Dedifferentiated amniotic fluid mesenchymal stem cell (primary cell): ENCODE data around the gene PRSS57.
"Not testable (repeated sequence)": the region's sequence is repeated elsewhere in the genome, so short reads cannot be mapped to it uniquely, and the experiment has no call there.

Experiments used
- DNase-seq: peaks from one replicate; pipeline ENCODE4 v3.0.0-alpha.2; 2016; ENCODE audit errors: extremely low spot score

Gene PRSS57

DNA sequence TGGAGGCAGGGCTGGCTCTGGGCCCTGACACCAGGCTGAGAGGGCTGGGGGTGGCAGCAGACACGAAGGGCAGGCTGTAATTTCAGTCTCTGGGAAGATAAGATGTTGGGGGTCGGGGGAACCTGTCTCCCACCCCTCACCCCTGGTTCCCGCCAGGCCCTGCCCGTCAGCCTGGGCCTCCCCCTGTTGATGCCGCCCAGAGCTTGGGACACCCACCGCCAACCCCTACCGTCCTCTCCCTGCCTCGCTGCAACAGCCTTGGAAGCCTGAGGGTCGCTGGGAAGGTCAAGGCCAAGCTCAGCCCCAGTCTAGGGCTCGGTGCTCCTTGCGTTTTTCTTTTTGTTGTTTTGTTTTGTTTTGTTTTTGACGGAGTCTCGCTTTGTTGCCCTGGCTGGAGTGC, 28.0 kb upstream of the PRSS57 start:
- DNase-seq: no peak

DNA sequence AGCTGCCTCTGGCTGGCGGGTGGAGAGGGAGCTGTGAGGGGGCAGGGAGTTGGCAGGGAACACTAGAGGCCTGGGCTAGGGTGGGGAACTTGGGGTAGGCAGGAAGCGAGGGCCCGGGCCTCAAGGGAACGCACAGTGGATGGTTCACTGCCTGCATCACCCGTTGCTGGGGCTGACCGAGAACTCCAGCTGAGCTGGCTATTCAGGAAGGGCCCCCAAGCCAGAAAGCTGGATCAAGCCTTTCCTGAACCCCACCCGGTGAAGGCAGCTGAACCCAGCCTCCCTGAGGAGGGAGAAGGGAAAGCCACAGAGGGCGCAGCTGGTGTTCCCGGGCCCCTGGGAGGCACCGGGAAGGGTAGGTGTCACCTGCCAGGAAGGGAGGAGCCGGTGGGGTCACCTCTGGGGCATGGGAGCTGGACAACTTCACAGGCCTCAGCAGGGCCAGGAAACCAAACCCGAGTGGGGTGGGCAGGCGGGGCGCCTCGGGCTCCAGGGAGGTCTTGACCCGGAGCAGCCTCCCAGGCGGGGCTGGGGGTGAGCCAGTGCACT, 27.4 kb upstream of the PRSS57 start:
- no peak for DNase-seq

DNA sequence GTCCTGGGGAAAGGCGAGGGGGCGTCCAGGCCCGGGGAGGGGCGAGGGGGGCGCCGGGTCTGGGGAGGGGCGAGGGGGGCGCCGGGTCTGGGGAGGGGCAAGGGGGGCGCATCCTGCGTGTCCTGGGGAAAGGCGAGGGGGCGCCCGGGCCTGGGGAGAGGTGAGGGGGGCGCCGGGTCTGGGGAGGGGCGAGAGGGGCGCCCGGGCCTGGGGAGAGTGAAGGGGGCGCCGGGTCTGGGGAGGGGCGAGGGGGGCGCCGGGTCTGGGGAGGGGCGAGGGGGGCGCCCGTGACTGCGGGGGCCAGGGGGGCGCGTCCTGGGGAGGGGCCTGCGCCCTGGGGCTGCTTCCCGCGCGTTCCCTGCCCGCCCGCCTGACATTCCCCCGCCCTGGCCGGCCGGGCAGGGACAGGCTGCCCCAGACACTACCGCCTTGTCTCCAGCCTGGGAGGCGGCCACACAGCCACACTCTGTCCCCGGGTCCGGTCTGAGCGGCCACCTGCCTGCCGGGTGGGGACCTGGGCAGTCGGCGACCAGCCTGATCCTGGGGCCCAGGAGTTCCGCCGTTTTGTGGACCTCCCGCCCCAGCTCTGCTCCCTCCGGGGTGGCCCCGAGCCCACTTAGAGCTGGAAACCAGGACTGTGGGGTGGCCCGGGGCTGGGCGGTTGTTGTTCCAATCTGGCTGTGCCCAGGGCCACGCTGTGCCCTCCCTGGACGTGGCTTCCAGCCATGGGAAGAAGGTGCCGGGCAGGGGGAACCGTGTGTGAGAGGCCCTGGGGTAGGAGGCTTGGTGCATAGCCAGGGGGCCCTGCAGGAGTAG, 25.3 kb upstream of the PRSS57 start:
- no peak for DNase-seq

DNA sequence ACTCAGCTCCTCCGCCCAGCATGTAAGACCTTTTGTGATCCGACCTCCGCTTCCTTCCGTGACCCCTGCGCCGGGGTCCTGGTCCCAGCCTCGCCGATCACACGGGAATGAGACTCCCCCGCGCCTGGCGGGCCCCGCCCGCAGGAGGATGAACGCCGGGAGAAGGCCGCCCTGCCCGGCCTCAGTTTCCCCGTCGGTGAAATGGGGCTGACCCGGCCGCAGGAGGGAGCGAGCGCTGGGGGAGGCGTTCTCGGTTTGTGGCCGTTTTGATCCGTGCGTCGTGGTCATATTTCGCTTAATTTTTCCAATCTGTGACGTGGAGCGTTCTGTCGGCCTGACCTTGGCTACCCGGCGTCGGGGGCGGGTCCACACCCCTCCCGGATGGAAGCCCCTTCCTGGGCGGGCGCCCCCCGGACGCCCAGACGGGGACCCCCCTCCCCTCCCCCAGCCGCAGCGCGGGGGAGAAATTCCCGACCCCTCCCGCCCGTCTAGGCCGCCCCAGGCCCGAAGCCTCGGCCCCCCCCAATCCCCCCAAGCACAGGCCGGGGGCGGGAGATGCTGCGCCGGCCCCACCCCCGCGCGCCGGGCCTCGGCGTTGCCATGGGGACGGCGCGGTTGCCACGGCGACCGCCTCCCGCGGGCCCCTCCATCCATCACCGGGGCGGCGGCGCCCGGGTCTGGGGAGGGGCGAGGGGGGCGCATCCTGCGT, 24.5 kb upstream of the PRSS57 start:
- DNase-seq: no peak

DNA sequence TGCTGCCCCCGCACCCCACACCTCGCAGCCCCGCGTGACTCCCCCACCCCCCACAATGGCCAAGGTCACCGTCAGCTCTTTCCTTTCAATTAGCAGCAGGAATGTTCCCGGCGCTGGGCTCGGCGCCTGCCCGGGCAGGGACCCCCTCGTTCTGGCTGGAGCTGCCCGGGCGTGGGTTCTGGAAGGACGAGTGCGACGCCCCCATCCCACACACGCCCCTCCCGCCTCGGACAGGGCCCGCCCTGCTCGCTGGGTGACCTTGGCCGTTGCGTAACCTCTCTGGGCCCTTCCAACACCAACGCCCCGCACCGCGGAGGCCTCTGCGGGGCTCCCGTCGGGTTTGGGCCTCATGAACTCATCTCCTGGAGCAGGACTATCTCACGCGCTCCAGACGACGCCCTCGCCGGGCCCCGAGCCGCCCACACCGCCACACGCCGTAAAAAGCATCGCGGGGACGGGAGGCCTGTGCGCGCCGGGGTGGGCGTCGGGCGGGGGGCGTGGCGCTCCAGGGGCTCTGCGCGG, 23.8 kb upstream of the PRSS57 start:
- peak; percentile 22 for DNase-seq

DNA sequence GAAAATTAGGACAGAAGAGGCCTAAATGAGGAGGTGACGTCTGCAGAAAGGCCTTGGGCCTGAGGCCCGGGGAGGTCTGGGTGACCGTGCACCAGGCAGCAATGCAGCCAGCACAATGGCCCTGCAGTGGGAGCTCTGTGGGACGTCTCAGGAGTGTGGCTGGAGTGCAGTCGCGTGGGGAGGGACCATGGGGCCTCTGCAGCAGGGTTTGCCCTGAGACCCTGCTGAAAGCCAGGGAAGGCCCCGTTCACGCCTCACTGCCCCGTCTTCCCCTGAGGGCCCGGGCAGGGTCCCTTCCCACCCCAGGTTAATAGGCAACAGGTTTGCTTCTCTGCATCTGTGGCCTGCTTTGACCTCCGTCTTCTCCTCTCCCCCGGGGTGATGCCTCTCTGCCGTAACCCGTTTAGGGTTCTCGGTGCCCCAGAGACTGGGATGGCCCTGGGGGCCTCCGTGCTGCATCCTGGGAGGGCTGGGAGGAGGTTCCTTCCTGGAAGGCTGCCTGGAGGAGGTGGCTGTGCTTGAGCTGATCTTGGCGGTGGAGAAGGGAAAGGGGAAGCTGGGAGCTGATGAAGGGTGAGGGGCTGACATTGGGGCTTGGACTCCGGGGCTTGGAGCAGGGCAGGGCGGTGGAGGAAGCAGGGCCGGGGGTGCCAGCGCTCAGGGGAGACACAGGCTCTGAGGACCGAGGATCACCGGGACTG, 23.1 kb upstream of the PRSS57 start:
- no peak for DNase-seq

DNA sequence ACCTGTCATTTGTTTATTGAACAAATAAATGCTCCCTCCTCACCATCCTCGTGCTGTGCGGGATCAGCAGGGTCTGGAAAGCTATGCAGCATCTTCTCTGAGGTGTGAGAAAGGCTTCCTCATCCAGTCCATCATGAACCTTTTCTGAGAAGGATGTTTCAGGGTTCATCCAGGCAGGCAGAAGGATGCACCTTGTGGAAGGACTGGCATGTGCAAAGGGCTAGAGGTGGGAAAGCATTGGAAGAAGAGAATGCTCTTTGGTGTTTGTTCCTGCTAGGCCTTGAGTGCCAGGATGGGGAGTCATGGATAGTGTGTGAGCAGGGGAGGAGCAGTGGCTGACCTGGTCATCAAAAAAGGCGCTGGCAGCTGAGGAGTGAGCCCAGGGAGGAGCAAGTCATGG, 20.1 kb upstream of the PRSS57 start:
- DNase-seq: no peak

DNA sequence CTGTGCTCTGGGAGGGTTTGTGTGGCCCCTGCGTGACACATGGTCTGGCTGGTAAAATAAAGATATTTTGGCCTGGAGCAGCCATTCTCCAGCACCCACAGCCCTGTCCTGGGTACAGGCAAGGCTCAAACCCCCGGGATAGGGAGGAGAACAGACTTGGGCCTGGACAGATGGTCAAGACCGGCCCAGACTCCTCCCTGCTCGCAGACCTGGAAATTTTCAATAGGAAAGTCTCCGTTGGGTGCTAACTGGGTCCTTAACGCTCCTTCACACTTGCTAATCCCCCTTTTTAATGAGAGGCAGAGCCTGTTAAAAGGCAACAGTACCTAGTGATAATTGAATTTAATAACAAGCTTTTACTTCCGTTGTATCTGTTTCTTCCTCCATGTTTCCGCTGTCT, 16.0 kb upstream of the PRSS57 start:
- DNase-seq: no peak

DNA sequence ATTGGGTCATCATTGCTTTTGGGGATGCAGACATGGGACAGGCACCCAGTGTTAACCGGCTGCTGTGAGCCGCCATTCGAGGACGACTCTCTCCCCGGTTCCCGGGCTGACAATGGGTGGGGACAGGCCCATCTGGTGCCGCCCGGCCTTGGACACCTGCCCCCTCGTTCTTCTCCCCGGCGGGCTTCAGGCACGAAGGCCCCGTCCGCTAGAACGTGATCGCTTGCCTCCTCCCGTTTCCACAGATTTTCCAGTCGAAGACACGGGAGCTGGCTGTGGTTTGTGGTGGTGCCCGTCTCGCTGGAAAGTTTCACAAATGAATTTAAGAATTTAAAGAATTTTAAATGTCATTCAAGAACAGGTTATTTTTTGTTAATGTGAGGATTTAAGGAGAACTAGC, 15.5 kb upstream of the PRSS57 start:
- no peak for DNase-seq

DNA sequence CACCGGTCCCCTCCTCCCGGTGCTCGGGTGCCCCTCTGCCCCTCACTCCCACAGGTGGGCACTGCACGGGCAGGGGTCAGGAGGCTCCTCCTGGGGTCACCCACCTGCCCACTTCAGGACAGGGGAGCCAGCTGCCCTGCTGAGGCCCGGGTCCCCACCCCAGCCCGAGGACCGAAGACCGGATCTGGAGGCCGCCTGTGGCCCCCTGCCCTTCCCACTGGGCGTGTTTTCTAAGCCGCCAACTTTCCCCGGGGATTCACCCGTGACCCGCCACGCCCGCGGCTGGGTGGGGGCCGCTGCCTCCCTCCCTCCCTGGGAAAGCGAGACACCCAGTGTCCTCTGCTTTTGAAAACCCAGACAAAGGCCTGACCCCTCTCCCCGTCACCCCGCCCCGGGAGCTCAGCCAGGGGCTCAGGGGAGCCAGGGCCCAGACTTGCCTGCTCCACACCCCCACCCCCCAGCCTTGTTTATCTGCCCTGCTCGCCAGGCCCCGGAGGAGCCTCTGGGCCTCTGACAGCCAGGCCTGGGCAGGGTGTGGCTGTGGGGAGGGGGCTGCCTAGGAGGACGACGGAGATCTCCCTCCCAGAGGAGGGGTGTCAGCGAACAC, 14.8 kb upstream of the PRSS57 start:
- DNase-seq: no peak

DNA sequence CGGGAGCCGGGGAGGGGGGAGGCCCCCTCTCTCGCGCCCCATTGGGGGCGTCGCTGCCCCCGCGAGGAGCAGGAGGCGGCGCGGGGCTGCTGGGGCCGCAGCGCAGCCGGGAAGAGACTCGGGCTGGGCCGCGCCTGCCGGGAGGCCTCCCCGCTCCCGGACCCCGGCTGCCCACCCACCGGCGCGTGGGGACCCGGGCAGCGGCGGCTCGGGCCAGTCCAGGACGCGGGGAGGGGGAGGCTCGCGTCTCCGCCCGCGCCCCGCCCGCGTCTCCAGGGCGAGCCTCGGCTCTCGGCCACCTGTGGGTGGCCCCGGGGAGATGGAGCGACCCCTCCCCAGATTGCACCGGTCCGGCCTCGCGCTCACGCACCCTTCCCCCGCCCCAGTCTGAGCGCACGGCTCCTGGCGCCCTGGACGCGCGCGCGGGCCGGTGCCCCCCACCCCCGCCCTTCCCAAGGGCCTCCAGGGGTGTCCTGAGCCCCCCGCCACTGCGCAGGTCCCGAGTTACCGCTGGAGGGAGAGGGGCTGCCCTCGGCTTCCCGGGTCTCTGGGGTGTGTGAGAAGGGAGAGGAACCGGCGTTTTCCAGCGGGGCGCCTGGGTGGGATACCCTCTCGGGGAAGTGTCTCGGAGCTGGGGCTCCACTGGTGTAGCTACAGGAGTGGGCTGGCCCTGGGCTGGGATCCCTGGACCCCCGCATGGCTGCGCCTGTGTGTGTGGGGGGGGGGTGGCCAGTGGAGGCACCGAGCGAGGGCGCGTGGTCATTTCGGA, 14.1 kb upstream of the PRSS57 start:
- no peak for DNase-seq

DNA sequence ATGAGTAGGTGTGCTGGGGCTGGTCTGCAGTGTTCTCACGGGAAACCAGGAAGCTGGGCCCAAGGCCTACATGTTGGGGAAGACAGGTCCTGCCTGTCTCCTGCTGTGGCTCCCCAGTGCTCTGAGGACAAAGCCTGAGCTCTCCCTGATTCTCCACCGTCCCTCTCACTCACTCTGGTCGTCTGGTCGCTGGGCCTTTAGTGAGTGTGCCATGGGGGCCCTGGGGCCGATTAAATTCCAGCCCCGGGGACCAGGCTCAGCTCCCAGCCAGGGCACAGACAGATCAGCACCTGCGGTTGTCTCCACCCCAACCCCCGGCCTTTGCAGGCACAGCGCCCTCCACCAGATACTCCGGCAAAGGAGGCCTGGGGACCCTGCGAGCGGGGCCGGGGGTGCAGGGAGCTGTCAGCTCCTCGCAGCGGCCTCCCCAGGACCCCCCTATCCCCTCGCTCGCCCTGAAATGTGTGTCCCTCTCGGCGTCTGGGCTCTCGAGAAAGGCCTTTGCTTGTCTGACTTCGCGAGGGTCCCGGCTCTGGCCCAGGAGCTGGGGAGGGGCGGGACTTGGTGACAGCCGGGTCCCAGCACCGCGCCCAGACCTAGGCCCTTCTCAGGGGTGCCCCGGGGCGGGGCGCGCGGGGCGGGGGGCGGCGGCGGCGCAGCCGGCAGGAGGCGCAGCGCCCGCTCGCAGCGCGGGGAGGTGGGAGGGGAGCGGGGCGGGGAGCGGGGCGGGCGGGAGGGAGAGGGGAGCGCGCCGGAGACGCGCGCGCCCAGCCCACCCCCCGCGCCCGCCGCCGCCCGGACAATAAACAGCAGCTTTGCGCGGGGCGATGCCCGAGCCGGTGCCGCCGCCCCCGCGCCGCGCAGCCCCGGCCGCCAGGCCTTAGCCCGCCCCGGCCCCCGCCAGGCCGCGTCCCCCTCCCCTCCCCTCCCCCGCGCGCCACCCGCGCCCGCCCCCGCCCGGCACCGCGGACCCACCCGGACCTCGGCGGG, 13.2 kb upstream of the PRSS57 start, which contains the start of gene PALM:
Gene PALM, plus strand, starts transcription at position 782 of the 990 bp plus-strand sequence. CDS start 212 bp downstream, outside the sequence.
- DNase-seq: no peak

DNA sequence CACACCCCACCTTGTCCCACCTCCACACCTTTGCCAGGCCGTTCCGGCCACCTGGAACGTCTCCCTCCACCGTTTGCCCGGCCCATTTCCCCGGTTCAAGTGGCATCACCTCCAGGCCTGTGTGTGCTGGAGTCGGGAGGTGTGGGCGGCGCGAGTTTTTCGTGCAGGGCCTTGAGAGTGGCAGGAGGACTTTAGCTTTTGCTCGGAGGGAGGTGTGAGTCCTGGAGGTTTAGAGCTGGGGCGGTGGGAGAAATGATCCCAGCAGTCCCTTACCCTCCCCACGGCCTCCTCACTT, 9.1 kb upstream of the PRSS57 start:
- no peak for DNase-seq

DNA sequence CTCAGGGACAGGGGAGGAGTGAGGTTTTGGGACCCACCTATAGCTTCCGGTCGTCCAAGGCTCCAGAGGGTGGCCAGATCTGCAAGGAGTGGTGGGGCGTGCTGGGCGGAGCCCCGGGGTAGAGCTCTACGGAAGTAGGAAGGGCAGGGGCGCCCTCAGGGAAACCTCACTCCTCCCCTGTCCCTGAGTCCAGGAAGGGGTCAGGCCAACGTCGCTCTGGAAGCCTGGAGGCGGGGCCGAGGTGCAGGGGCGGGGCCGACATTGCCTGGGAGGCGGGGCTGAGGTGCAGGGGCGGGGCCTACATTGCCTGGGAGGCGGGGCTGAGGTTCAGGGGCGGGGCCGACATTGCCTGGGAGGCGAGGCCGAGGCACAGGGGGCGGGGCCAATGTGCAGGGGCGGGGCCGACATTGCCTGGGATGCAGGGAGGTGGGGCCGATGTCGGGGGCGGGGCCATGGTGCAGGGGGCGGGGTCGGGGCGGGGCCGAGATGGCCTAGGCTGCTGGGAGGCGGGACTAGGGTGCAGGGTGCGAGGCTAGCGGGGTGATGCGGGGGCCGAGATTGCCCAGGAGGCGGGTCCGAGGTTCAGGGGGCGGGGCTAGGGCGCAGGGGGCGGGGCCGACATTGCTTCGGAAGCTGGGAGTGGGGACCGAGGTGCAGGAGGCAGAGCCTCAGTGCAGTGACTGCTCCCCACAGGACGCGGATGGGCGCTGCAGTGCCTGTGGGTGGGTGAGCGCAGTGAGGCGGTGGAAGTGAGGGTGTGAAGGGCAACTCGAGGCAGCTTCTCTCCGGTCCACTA, 8.6 kb upstream of the PRSS57 start:
- DNase-seq: no peak

DNA sequence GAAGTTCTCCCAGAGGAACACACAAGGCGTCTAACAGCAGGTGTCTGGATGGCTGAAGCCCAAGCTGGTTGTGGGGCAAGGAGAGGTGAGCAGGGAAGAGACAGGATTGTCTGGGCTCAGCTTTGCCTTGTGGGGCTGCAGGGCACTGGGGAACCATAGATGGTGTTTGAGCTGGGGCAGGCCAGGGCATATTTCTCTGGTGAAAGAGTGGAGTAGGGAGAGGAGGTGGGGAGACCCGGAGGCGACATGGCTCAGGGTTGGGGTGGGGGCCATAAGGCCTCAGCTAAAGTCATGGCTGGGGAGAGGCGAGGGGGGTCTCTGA, 8.0 kb upstream of the PRSS57 start:
- no peak for DNase-seq

DNA sequence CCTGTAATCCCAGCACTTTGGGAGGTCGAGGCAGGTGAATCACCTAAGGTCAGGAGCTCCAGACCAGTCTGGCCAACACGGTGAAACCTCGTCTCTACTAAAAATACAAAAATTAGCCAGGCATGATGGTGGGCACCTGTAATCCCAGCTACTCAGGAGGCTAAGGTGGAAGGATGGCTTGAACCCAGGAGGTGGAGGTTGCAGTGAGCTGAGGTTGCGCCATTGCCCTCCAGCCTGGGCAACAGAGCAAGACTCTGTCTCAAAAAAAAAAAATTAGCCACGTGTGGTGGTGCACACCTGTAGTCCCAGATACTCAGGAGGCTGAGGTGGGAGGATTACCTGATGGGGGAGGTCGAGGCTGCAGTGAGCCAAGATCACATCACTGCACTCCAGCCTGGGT, 7.6 kb upstream of the PRSS57 start:
- DNase-seq: not testable (repeated sequence)

DNA sequence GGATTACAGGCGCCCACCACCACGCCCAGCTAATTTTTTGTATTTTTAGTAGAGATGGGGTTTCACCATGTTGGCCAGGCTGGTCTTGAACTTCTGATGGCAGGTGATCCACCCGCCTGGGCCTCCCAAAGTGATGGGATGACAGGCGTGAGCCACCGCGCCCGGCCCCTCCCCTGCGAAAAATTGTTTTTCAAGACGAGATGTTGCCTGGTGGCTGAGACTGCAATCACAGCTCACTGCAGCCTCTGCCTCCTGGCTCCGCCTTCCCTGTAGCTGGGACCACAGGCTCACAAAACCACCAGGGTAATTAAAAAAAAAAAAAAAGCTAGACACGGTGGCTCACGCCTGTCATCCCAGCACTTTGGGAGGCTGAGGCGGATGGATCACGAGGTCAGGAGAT, 4.6 kb upstream of the PRSS57 start:
- not testable (repeated sequence) for DNase-seq

DNA sequence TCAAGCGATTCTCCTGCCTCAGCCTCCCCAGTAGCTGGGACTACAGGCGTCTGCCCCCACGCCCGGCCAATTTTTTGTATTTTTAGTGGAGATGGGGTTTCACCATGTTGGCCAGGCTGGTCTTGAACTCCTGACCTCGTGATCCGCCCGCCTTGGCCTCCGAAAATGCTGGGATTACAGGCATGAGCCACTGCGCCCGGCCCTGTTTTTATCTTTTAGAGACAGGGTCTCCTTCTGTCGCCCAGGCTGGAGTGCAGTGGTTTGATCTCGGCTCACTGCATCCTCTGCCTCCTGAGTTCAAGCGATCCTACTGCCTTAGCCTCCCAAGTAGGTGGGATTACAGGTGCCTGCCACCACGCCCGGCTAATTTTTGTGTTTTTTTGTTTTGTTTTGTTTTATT, 3.3 kb upstream of the PRSS57 start:
- not testable (repeated sequence) for DNase-seq
